SIG-M5 treated with dmso at 0.1 percent for 504 hours (cell line): ENCODE measurements around the gene EGFR.

Source experiments
- DNase-seq: peaks from one replicate; lab custom pipeline; 2025; ENCODE audit not compliant: unreplicated experiment; lab: John Stamatoyannopoulos, UW

Gene EGFR

DNA sequence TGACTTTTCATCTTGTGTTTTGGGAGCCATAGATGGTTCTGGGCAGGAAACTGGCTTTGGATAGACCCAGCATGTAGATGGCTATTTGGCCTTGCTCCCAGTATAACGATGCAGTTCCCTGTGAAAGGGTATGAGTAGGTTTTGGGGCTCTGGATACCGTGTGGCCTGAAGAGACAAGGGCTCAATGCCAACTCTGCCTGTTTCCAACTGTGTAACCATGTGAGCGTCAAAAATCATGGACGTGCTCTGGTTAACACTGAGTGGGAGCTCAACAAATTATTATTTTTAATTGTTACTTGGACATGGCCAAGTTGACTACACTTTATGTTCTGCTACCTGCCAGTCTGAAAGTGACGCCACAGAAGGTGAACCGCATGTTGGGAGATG lies 41.8 kb downstream of the EGFR start:
- no peak for DNase-seq

GRCh38 chr7:55061726-55062499 lies 43.1 kb downstream of the EGFR start:
- DNase-seq, result no peak

DNA sequence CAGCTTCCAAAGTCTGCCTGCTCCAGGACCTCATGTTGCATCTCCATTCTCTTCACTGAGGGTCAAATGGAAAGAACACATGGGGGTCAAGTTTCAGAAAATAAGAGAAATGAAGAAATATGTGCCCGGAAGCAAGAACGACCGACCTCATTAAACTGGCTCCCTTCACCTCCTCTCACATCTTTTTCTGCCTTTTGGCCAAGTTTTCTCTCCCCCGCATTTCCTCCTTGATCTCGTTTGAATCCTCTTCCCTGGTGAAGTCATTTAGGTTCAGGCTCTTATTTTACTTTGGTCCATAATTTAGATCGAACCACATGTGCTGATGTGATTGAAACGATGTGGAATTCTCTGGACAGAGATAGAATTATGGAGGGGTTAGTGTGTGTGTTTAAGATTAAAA lies 44.2 kb downstream of the EGFR start:
- no peak for DNase-seq

- no peak for DNase-seq
Observed at GRCh38 chr7:55063633-55064032, 44.8 kb downstream of the EGFR start.

- no peak for DNase-seq
Observed at GRCh38 chr7:55065079-55065478, 46.3 kb downstream of the EGFR start.

DNA sequence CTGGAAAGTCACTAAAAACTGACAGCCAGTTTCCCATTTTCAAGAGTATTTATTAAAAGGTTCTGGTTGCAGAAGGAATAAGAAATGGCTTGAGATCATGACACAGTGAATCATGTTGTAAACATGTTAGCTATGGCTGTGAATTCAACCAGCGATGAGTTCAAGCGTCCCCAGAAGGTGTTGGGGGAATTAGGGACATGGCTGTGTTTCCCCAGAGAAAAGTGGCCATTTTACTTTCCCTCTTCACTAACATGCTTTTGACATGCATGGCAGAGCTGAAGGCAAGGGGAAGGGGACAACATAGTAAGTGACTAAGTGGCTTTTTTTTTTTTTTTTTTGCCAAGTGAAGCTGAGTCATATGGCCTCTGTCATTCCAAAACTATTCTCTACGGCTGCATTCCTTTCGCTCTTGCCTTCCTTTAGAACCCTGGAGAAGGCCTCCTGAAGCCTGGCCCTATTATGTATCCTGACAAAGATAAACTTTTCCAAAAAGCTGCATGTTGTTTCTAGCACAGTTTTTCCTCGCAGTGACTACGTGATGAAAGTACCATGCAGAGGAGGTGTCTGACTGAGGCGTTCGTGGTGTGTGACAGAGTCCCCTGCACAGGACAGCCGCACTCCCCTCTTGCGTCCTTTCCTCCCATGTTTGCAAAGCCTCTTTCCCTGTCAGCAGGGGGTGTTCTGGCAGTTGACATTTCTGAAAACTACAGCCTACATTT lies 46.9 kb downstream of the EGFR start:
- DNase-seq, result no peak

DNA sequence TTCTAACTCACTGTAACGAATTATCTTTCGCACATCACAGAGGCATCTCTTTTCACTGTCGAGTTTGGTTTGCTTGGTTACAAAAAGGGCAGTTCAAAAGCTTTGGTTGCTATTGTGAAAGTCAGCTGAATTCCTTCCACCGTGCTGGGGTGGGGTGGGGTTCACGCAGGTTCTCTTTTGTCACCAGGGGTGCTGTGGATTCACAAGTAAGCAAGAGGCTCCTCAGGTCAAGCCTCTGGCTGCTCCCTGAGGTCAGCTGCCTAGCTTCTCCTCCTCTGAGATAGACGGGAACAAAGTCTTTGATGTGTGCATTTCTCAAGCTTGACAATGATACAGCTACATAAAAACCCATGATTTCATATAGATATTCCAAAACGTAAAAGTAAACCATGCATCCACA lies 47.7 kb downstream of the EGFR start:
- DNase-seq, result no peak

DNA sequence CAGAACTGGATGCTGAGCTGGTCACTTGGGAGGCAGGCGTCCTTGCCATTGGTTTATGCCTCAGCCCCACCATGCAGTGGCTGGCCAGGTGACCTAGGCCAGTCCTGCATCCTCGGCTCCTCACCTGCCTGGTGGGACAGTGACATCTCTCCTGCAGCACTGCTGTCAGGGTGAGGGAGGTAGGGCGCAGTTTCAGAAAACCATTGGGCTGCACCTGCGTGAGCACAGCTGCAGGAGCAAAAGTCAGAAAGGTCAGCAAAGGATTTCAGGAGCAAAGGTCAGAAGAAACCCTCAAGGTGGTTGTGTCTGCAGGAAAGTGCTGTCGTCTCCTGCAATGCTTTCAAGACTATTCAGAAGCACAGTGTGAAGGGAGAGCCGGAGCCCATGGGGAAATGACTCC lies 48.1 kb downstream of the EGFR start:
- no peak for DNase-seq

- DNase-seq, result no peak
Observed at GRCh38 chr7:55067748-55068147, 48.9 kb downstream of the EGFR start.

- DNase-seq, result no peak
Observed at GRCh38 chr7:55069271-55069792, 50.5 kb downstream of the EGFR start.

DNA sequence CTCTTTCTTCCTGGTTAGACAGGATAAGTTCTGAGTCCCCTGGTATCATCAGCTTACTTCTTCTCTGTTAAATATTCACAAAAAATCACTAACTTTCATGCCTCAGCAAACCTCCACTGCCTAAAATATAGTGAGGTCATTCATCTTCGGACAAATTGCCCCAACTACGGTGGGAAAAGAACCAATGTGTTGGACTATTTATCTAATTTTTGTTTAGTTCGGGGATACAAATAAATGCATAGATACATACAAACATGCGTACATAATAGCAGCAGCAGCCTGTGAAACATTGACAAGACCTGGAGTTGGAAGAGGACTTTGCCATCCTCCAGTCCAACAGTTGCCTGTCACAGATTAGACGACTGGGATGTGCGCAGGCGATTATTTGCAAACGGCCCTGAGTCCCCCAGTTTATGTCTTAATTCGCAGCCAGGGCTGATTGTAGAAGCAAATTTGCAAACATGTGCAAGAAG lies 51.5 kb downstream of the EGFR start:
- no peak for DNase-seq

- DNase-seq, result no peak
Observed at GRCh38 chr7:55070854-55071253, 52.0 kb downstream of the EGFR start.

DNA sequence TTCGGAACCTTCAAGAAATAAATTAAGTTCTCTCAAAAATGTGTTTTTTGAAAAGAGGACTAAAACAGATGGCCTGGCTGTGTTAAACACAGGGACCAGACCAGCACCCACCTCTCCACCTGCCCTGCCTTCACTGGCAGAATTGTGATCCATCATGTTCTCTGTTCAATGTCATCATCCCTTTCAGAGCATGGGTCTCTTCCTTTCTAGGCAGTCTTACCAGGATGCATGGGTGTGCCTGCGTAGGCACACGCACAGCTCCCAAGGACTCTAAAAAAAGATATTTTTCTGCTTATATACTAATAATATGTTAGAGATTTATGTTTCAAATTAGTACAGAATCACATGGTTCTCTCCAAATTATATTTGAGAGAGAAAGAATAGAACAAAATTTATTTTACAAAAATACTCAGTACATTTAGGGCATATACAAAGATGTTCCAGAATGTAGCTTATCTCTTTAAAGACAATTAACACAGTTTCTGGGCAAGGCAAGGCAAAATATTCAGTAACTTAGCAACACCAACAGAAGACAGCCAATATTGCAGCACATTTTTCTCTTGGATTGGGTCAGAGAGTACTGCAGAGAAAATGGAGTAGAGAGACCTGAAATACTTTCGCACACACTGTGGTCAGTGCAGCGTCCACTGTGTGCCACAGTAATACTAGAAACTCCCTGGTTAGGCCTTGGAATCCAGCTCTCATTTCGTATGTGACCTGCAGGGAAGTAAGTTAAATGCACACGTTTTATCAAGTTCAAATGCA lies 52.8 kb downstream of the EGFR start:
- DNase-seq, result no peak

DNA sequence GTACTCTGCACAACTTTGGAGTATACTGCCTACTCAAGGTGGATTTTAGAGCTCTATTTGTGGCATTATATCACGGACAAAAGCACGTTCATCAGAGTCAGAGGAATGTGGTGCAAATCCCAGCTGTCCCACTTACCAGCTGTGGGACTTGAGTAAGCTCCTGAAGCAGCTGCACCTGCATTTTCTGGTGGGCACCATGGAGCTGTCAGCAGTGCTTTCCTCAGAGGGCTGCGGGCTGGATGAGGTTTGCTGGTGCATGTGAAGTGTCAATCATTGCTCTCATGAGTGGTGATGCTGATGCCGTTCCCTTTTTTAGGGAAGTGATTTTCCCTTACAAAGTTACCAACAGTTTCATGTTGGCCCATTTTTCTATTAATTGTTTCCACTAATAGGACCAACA lies 53.4 kb downstream of the EGFR start:
- no peak for DNase-seq

DNA sequence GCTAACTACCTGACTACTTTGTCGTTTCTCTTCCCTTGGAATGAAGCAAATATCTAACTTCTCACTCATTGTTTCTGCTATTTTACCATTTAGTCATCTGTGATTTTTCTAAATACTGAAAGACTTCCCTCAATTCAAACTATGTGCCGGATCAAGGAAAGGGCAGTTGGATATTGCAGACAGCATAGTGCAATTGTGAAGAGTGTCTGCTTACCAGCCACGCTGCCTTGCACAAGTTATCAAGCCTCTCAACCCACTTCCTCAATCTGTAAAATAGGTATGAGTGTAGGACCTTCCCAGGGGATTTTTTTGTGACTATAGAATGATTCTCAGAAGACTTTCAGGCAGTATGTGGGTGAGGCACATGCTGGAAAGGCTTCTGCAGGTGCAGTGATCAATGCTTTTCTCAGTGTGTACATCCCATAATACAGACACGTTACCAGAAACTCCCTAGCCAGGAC lies 54.3 kb downstream of the EGFR start:
- no peak for DNase-seq

DNA sequence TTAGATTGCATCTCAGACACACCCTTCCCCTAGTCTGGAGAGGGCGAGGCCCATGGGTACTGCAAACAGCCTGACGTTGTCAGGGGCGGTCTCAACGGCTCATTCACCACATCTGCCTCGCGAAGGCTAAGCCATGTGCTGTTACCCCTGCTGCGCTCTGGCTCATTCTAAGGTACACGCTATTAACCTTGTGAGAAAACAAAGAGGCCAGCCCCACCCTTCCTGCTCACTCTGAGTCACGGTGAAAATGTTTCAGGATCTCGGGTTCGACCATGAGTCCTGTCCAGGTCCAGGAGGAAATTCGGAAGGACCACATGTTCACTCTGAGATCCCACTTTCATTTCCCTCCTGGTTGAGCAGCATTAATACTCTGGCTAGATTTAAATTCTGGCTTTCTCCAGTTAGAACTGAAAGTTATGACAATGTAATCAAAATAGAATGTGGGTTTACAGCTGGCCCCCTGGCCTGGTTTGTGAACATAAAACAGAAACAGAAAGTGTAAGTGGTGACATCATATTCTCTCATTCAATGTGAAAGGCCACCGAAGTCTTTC lies 55.2 kb downstream of the EGFR start:
- DNase-seq, result peak; percentile 33

- no peak for DNase-seq
Observed at GRCh38 chr7:55075464-55076021, 56.7 kb downstream of the EGFR start.

DNA sequence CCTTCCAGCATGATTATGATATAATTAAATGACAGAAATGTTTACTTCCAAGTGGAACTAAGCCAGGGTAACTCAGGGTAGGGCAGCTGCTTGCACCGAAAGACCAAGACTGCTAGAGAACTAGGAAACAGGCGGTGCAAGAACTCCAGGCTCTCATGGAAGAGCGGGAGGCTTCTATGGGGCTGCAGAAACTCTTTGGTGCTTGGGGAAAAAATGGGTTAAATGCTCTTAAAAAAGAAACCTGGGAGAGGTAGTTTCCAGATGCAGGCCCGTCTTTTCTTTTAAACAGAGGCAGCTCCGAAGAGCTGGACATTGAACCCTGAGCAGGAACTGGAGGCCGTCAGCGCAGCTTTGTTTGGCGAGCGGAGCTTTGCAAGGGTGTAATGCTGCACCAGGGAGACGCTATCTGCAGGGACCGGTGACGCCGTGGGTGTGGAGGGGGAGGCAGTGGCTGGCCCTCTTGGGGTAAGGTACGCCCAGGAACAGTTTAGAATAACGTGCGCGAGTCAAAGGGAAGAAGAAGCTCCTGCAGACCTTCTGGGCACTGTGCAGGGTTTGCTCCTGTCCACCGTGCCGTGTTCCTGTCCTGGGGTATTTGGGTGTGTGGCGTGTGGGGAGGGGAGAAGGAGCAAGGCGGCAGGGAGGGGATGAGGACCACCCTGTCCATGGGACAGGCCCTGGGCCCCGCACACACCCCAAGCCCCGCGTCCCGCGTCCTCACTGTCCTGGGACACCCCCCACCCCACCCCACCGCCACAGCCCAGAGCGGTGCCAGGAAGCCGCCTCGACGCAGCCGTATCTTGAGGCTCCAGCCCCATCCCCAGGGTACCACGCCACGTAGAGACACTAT lies 59.0 kb downstream of the EGFR start:
- DNase-seq, result no peak

DNA sequence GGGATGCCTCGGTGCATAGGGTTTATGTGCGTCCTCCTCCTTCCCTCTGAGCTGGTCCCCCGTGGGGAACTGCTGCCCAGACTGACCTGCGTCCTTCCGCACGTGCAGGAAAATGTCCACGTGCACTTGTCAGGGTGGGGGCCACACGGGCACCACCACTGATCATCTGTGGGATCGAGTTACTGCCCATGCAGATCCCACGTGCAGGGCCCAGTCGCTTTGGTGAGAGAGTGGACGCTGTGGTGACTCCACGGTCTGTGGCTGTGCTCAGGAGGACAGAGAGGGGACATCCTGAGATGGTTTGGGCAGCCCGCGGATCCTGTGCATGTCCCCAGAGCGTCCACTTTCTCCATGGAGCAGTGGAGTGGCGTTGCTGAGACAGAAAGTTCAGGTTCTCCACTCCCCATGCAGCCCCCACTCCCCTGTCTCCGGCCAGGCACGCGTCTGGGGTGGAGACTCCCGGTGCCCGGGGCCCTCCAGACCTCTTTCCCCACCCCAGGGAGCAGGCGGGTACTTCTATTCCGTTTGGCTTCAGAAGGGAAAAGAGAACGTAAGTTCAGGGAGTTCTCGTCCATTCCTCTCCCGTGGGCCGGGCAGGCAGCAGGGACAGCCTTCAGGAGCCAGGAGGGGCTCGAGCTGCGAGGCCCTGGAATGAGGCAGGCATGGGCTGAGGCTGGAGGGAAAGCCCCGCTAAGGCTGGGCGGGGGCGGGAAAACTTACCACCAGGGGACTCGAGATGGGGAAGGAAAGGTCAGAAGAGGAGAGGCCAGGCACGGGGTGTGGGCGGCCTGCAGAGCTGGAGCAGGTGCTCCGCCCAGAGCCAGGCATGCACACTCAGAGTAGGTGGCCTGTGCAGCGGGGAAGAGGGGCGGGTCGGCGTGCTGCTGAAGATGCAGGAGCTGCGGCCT lies 59.9 kb downstream of the EGFR start:
- DNase-seq, result no peak
